ENCODE measurements around the gene CDKAL1.

- TF ChIP-seq CTCF (IDR thresholded peaks at IDR 0.05) (no peak), POLR2A (IDR thresholded peaks at IDR 0.05) (no peak)
Measured at GRCh38 chr6:20698675-20699074, 164.4 kb downstream of the CDKAL1 start.
